Stomach (tissue), 9 donors: ENCODE results near the gene OR13F1. TPM values are rescaled to one million over a fixed set of nuclear protein-coding genes. Genes with fewer than 3 reads are reported as not detected.
"Not testable (repeated sequence)": the region's sequence is repeated elsewhere in the genome, so short reads cannot be mapped to it uniquely, and the experiment has no call there.

Source experiments
- DNase-seq, 2 donors: peaks; one replicate each; pipeline versions ENCODE4 v3.0.0 to v3.0.0-alpha.2; 2013 to 2019
- H3K27ac ChIP-seq, 5 donors: fragments of 200-600 bp in 4 of 5; sonication (generic) in 4 of 5; one replicate each; pipeline ENCODE4 v1.5.1; 2013 to 2019; ENCODE audit warnings: mild to moderate bottlenecking in 1 of 5, moderate library complexity in 1 of 5
- H3K27me3 ChIP-seq, 3 donors: fragments of 200-600 bp; sonication (generic); one replicate each; pipeline ENCODE4 v1.5.1; 2017 to 2019; ENCODE audit warnings: mixed run types in 1 of 3
- H3K36me3 ChIP-seq, 4 donors: fragments of 200-600 bp; sonication (generic); 1 replicate in 3 of 4; 2 replicates in 1 of 4; pipeline ENCODE4 v1.5.1; 2016 to 2019
- H3K4me1 ChIP-seq, 4 donors: fragments of 200-600 bp; sonication (generic); one replicate each; pipeline ENCODE4 v1.5.1; 2016 to 2019
- H3K4me3 ChIP-seq, 4 donors: fragments of 200-600 bp; sonication (generic) in 3 of 4; one replicate each; pipeline ENCODE4 v1.5.1; 2016 to 2019; ENCODE audit warnings: mild to moderate bottlenecking in 1 of 4
- H3K9me3 ChIP-seq, 4 donors: fragments of 200-600 bp; sonication (generic); one replicate each; pipeline ENCODE4 v1.5.1; 2016 to 2019
- EP300 ChIP-seq: sonication (generic); formaldehyde crosslinking; IDR thresholded peaks from one replicate; pipeline ENCODE4 v1.6.1; 2017; ENCODE audit warnings: antibody characterized with exemption
- POLR2A ChIP-seq, 4 donors: fragments of 450-650 bp; IDR thresholded peaks; one replicate each; pipeline ENCODE4 v1.6.1; 2016; ENCODE audit warnings: antibody characterized with exemption in 4 of 4, control low read depth in 2 of 4, mild to moderate bottlenecking in 1 of 4, moderate library complexity in 1 of 4
- POLR2AphosphoS5 ChIP-seq, 3 donors: sonication (generic); formaldehyde crosslinking; IDR thresholded peaks; one replicate each; pipeline ENCODE4 v1.6.1; 2016; ENCODE audit warnings: antibody characterized with exemption in 3 of 3
- WGBS, 5 donors: extraction: QIAGEN DNeasy Blood & Tissue Kit in 3 of 5; methylation state at CpG; one replicate each; pipeline versions ENCODE4 v1.1.5 to v1.1.7; 2013 to 2018; 5-methylcytosine and 5-hydroxymethylcytosine counted together
- intact Hi-C: fragments of 100-400 bp; cut with DNase I; formaldehyde crosslinking; loops from one replicate; pipeline ENCODE4 v1.15.1; 2023; ENCODE audit warnings: low total_unique reads
- polyA plus RNA-seq, 3 donors: library from polyadenylated mRNA; stranded (reverse); fragments of 200-250 nt; gene quantifications; one replicate each; pipeline ENCODE4 v1.2.3, GENCODE V29; 2013
- total RNA-seq, 5 donors: library from RNA; depleted of rRNA; stranded (reverse); fragments of >200 nt; gene quantifications; one replicate each; pipeline versions ENCODE4 v1.1.0 to v1.2.3, GENCODE V29; 2014 to 2016
- TF ChIP-seq, protein P1 (sequence below), 7 experiments: fragments of 450-650 bp in 4 of 7; fragments of 200-600 bp in 3 of 7; sonication (generic) in 3 of 7; IDR thresholded peaks; one replicate each; pipeline ENCODE4 v1.5.1; 2016 to 2019; ENCODE audit warnings: antibody characterized with exemption in 7 of 7, control low read depth in 2 of 7, mild to moderate bottlenecking in 1 of 7
- donor health status: healthy with polysubstance abuse.
- donor health status: Bipolar disorder and iron deficiency.
- donor health status: healthy.

The OR13F1 gene
- total and polyA plus RNA-seq, 8 donors, result not detected

DNA sequence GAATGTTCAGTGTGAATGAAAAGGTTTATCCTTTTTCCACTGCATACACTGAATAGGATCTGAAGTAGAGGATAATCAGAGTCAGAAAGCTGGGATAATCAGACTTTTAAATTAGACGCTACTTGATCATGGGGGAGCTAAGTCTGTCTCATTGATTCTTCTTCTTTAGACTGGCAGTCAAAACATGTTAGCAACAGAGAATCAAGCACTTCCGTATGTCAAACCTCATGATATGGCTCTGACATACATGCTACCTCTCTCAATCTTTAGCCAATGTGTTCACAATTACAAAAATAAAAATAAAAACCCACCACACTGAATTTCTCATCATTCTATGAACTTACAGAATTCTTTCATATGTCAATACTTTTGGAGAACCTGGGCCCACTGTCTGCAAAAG is 19.0 kb upstream of the OR13F1 start:
- no peaks in the 10 kb centered on the region for H3K27me3 ChIP-seq
- 86 to 97% (median 89%) methylated on average over 2 of the region's 2 CpGs for WGBS, 5 donors
- H3K27ac ChIP-seq, result no peak overlapping the region
- H3K9me3 ChIP-seq, result no peaks in the 10 kb centered on the region
- no peaks in the 10 kb centered on the region for H3K36me3 ChIP-seq
- intact Hi-C loops, result no loop called here
- no peaks in the 10 kb centered on the region for H3K4me1 ChIP-seq
- no peak overlapping the region for H3K4me3 ChIP-seq
- DNase-seq, result no peak
- TF ChIP-seq, protein P1, sequence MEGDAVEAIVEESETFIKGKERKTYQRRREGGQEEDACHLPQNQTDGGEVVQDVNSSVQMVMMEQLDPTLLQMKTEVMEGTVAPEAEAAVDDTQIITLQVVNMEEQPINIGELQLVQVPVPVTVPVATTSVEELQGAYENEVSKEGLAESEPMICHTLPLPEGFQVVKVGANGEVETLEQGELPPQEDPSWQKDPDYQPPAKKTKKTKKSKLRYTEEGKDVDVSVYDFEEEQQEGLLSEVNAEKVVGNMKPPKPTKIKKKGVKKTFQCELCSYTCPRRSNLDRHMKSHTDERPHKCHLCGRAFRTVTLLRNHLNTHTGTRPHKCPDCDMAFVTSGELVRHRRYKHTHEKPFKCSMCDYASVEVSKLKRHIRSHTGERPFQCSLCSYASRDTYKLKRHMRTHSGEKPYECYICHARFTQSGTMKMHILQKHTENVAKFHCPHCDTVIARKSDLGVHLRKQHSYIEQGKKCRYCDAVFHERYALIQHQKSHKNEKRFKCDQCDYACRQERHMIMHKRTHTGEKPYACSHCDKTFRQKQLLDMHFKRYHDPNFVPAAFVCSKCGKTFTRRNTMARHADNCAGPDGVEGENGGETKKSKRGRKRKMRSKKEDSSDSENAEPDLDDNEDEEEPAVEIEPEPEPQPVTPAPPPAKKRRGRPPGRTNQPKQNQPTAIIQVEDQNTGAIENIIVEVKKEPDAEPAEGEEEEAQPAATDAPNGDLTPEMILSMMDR (IDR thresholded peaks at IDR 0.05), result no peak

DNA sequence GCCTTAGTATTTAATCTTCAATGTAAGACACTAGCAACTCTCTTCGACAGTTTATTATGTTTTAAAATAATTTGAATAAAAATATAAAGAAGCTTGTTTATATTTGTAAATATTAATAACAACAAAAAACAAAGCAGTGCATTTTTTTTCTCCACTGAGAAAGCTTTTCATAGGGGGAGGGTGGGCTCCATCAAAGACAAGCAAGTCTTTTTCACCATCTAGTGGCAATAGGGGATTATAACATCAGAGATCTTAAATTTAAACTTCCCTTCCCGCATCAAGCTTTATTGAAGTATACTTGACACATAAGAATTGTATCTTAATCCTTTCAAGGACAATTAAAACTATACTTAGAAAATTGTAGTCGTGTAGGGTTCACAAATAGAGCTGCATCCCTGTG is 9.3 kb upstream of the OR13F1 start:
- WGBS, 5 donors, result 33 to 44% (median 36%) methylated on average over 3 of the region's 3 CpGs
- no peak overlapping the region for H3K27ac ChIP-seq
- H3K27me3 ChIP-seq, result no peaks in the 10 kb centered on the region
- intact Hi-C loops, result no loop called here
- DNase-seq, result peak in 1 of 2 donors; percentile 7
- H3K4me1 ChIP-seq, result no peaks in the 10 kb centered on the region
- no peak for TF ChIP-seq POLR2AphosphoS5 (IDR thresholded peaks at IDR 0.05)
- TF ChIP-seq, protein P1 (IDR thresholded peaks at IDR 0.05), result peak in 1 of 7 experiments; percentile 10
- no peak for TF ChIP-seq POLR2A (IDR thresholded peaks at IDR 0.05)
- no peak for TF ChIP-seq EP300
- no peaks in the 10 kb centered on the region for H3K9me3 ChIP-seq
- H3K4me3 ChIP-seq, result no peak overlapping the region
- no peaks in the 10 kb centered on the region for H3K36me3 ChIP-seq

DNA sequence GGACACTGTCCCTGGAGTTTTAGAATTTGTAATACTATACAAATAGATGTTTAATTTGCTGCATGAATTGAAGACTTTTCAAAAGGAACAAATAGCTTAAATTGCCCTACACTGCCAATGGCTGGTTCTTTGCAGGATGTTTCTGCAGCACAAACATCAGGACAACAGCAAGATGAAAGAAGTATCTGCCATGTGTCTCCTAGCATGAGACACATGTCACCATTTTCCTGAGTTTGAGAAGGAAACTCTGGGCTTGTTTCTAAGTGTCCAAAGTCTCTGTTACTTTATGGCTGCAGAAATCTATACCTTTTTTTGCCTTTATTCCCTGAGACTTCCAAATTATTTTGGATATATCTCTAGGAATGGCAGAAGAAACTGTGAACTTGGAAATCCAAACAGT is 623 bp upstream of the OR13F1 start:
- intact Hi-C loops, result no loop called here
- TF ChIP-seq EP300 (no peak), POLR2AphosphoS5 (IDR thresholded peaks at IDR 0.05) (no peak), POLR2A (IDR thresholded peaks at IDR 0.05) (no peak)
- TF ChIP-seq, protein P1 (IDR thresholded peaks at IDR 0.05), result no peak
- Histone ChIP-seq H3K4me1 (no peaks in the 10 kb centered on the region), H3K36me3 (no peaks in the 10 kb centered on the region), H3K9me3 (no peaks in the 10 kb centered on the region), H3K27ac (no peak overlapping the region), H3K4me3 (no peak overlapping the region), H3K27me3 (no peaks in the 10 kb centered on the region)
- DNase-seq, result no peak

DNA sequence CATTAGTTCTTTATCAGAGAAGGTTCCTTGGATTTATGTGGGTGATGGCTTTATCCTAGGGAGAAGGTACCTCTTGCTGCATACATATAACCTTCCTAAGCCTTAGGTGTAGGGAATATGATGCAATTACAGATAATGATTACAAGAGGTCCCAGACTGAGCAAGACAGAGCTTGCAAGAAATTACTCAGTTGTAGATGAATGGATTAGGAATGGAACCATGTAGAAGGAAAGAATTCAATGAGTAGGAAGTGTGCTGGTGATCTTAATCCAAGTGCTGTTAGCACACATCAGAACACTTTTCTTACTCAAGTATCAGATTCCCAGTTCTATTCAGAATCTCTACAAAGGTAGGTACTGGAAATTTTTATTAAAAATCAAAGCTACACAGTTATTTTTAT is 2.5 kb downstream of the OR13F1 start:
- TF ChIP-seq EP300 (no peak), POLR2A (IDR thresholded peaks at IDR 0.05) (no peak), POLR2AphosphoS5 (IDR thresholded peaks at IDR 0.05) (no peak)
- TF ChIP-seq, protein P1 (IDR thresholded peaks at IDR 0.05), result no peak
- no peak for DNase-seq
- H3K27ac ChIP-seq, result no peak overlapping the region
- intact Hi-C loops, result no loop called here
- H3K36me3 ChIP-seq, result no peaks in the 10 kb centered on the region
- no peaks in the 10 kb centered on the region for H3K27me3 ChIP-seq
- no peak overlapping the region for H3K4me3 ChIP-seq
- H3K9me3 ChIP-seq, result no peaks in the 10 kb centered on the region
- H3K4me1 ChIP-seq, result no peaks in the 10 kb centered on the region

DNA sequence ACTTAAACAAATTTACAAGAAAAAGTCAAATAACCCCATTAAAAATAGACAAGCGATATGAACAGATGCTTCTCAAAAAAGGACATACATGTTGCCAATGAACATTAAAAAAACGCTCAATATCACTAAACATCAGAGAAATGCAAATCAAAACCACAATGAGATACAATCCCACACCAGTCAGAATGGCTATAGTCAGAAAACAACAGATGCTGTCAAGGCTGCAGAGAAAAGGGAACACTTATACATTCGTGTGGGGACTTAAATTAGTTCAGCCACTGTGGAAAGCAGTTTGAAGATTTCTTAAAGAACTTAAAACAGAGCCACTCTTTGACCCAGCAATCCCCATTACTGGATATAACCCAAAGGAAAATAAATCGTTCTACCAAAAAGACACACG is 10.8 kb downstream of the OR13F1 start:
- no peak for DNase-seq
- TF ChIP-seq, protein P1 (IDR thresholded peaks at IDR 0.05), result no peak
- no peak for TF ChIP-seq POLR2AphosphoS5 (IDR thresholded peaks at IDR 0.05)
- no peak for TF ChIP-seq EP300
- no peak for TF ChIP-seq POLR2A (IDR thresholded peaks at IDR 0.05)
- intact Hi-C loops, result no loop called here
- H3K27me3 ChIP-seq, result no peaks in the 10 kb centered on the region
- 69 to 78% (median 72%) methylated on average over 5 of the region's 5 CpGs for WGBS, 5 donors
- H3K4me3 ChIP-seq, result no peak overlapping the region
- H3K4me1 ChIP-seq, result no peaks in the 10 kb centered on the region
- no peaks in the 10 kb centered on the region for H3K9me3 ChIP-seq
- no peaks in the 10 kb centered on the region for H3K36me3 ChIP-seq
- H3K27ac ChIP-seq, result no peak overlapping the region

DNA sequence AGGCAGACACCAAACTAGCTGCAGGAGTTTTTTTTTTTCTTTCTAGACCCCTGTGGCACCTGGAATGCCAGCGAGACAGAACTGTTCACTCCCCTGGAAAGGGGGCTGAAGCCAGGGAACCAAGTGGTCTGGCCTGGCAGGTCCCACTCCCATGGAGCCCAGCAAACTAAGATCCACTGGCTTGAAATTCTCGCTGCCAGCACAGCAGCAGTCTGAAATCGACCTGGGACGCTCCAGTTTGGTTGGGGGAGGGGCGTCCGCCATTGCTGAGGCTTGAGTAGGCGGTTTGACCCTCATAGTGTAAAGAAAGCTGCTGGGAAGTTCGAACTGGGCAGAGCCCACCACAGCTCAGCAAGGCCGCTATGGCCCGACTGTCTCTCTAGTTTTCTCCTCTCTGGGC is 16.2 kb downstream of the OR13F1 start:
- H3K36me3 ChIP-seq, H3K4me1 ChIP-seq, H3K27me3 ChIP-seq, H3K27ac ChIP-seq, H3K4me3 ChIP-seq, DNase-seq, intact Hi-C loops, H3K9me3 ChIP-seq: not testable (repeated sequence)
- WGBS, 5 donors, result 77 to 86% (median 78%) methylated on average over 10 of the region's 10 CpGs
